AML-193 (cell line): ENCODE data around the gene CAMTA1.
A peak's percentile ranks its signal among the peaks of the same experiment; 100 is the strongest.
"Not testable (repeated sequence)": the region's sequence is repeated elsewhere in the genome, so short reads cannot be mapped to it uniquely, and the experiment has no call there.

ENCODE experiments used
- DNase-seq, 2 experiments: peaks; one replicate each; lab custom pipeline; 2025; lab: John Stamatoyannopoulos, UW

Gene CAMTA1

DNA sequence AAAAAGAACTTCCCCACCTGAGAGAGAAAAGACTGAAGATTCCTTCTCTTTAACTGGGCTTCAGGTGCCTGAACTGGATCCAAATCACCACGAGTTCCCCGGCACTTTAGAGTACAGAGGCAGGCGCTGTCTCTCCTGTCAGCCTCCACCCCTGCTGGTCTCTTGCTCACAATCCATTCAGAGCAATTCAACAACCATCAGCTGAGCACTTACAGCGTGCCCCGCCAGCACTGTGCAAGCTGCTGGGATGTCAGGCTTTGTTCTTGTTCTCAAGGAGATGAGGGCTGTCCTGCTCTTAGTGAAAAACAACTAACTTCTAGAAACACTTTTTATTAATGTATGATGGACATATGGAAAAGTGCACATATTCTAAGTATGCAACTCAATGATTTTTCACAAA lies 917.1 kb downstream of the CAMTA1 start:
- no peak for DNase-seq

DNA sequence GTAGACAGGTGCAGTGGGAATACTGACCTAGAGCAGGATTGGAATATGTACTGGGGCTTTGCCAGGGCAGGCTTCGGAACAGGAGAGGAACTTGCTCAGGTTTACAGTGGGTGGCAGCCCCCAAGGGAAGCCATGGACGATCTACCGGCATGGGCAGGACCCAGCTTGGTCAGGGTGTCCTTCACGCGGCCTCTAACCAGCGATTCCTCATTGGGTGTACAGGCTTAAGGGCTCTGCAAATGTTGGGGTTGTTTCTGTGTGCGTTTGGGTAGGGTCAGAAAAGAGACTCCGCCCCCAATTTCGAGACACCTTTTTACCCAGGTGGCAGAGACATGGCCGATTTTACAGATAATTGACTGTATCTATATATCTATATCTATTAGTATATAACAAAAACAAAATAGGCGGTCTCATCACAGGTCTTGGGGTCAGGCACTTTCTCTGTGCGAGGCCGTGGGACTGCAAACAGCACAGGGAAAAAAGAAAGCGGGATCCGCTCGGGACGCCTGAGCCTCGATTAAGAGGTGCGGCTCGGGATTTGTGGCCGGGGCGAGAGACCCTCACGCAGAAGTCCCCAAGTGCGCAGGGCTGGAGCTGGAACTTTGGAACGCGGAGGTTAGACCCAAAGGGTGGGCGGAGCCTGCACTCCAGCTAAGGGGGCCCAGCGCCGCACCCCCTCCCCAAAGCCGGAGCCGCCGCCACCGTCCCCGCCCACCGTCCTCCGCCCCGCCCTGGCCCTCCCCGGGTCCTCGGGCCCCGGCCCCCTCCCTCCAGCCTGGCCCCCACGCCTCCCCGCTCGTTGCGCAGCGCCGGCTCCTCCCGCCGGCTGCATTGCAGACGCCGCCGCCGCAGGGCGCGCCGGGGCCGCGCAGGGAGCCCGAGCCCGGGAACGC lies 918.3 kb downstream of the CAMTA1 start:
- no peak for DNase-seq

DNA sequence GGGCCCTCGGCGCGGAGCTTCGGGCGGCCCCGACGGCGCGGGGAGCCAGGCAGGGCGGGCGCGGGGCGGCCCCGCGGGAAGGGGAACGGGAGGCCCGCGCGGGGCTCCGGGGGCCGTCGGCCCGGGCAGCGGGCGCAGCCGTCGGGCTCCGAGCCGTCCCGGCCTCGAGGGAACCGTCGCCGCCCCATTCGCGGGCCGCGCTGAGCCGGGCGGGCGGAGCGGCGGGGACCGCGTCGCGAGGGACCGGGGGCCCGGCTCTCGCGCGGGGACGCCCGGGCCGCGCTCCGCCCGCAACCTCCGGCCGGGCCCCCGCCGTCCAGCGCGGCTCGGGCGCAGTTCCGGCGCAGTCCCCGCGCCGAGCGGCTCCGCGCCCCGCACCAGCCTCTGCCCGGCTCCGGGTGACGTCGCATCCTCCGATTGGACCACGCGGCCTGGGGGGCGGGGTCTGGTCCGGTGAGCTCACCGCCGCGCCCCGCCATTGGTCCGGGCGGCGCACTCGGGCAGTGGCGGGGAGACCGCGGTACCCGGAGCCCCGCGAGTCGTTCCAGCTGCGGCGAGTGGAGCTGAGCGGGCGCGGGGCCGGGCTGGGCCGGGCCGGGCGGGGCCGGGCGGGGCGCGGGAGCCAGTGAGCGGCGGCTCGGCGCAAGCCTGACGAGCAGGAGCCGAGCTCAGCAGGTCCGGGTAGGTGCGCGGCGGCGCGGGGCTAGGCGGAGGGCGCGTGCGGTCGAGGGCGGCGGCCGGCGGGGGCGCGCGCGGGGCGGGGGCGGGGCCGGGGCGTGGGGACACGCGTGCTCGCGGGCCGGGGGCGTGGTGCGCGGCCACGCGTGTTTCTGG lies 919.2 kb downstream of the CAMTA1 start:
- peak; percentile 42 to 54 for DNase-seq

DNA sequence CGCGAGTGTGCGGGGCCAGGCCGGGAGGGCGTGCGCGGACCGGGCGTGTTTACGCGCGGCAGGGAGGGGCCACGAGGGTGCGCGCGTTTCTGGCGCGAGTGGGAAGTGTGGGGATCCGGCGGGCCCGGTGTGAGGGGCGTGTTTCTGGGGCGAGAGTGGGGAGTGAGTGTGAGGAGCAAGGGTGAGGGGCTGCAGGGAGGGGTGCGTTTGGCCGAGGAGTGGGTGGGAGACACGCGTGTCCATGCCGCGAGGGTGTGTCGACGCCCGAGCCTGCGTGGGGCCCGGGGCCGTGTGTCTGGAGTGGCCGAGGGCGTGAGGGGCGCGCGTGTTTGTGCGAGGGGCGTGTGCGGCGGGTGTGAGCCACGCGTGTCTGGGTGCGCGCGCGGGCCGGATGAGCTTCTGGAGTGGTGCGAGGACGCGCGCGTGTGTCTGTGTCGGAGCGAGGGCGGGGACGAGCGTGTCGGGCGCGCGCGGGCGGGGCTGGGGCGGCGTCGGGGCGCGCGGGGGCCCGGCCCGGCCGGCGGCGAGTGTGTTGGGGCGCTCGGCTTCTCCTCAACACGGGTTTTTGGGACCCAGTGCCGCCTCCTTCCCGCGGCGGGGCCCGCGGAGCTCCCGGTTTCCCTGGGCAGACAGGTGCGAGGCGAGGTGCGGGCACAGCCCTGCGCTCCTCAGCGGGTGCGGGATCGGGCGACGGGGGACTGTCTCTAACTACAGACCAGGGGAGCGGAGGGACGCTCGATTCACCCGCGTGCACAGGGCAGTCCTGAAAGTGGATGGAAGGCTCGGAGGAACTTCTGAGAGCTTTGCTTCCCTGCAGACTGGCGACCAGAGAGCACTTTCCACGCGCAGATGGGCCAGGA lies 920.0 kb downstream of the CAMTA1 start:
- DNase-seq = no peak

DNA sequence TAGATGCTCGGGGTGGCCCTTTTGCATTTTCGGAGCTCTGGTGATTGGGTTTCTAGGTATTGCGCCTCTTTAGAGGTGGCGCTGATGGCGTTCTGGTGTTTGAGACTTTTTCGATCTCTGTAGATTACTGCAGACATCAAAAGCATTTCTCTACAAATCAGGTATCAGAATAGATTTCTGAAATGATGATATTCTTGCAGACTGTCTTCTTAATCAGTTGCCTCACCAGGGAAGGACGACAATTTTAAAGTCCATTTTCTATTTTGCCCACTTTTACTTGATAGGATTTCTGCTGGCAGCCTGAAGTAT lies 920.6 kb downstream of the CAMTA1 start:
- DNase-seq = no peak

DNA sequence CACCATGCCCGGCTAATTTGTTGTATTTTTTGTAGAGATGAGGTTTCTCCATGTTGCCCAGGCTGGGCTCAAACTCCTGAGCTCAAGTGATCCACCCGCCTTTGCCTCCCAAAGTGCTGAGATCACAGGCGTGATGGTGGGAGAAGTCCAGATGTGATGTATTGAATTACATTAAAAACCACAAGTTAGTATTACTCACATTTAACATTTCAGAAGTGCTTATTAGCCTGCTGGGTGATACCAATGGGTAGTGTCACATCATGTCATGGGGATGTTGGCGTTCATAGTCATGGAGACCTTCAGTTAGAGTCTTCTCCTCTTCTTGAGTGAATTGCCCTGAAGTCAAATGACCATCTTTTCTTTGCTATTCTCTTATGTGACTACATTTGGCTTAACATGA lies 922.3 kb downstream of the CAMTA1 start:
- DNase-seq = no peak

DNA sequence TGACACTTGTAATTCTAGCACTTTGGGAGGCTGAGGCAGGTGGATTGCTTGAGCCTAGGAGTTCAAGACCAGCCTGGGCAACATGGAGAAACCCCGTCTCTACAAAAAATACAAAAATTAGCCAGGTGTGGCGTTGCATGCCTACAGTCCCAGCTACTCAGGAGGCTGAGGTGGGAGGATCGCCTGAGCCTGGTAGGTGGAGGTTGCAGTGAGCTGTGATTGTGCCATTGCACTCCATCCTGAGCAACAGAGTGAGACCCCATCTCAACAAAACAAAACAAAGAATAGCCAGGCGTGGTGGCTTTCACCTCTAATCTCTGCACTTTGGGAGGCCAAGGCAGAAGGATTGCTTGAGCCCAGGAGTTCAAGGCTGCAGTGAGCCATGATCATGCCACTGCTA lies 922.8 kb downstream of the CAMTA1 start:
- DNase-seq = not testable (repeated sequence)

DNA sequence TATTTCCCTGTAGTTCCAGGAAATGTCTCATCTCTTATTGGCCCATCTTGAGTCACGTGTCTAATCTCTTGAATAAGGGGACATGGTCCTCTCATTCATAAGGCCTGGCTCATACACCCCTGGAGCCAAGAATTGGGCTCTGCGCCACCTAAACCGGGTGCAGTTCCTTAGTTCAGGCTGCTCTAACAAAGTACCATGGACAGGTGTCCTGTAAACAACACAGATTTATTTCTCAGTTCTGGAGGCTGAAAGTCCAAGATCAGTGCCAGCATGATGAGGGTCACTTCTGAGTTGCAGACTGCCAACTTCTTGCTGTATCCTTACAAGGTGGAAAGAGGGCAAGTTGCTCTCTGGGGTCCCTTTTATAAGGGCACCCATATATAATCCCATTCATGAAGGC lies 925.6 kb downstream of the CAMTA1 start:
- no peak for DNase-seq

DNA sequence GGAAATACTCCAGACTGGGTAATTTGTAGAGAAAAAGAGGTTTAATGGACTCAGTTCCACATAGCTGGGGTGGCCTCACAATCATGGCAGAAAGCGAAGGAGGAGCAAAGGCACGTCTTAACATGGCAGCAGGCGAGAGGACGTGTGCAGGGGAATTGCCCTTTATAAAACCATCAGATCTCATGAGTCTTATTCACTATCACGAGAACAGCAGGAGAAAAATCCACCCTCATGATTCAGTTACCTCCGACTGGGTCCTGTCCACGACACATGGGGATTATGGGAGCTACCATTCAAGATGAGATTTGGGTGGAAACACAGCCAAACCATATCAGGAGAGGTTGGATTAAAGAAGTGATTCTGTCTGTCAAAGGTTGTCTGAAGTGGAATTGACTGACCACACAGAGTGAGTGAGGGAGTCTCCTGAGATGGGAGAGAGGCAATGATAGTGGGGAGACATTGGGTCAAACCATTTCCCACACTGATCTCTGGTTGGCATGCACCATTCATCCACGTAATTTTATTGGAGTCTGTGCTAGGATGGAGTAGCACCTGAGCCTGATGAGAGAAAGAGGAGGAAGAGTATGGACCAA lies 927.6 kb downstream of the CAMTA1 start:
- no peak for DNase-seq

DNA sequence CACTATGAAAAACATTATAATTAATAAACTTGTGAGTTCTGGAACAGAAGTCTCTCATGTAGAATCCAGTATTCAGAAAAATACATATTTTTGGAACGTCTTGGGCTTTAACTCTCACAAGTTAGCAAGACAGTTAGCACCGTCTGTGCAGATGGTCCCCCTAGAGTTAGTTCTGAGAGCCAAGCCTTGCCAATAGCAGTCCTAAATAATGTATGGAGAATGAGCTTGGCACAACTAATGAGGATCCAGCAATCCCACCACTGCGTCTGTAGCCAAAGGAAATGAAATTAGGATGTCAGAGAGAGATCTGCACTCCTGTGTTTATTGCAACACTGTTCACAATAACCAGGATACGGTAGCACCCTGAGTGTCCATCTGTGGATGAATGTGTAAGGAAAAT lies 931.3 kb downstream of the CAMTA1 start:
- DNase-seq = no peak

DNA sequence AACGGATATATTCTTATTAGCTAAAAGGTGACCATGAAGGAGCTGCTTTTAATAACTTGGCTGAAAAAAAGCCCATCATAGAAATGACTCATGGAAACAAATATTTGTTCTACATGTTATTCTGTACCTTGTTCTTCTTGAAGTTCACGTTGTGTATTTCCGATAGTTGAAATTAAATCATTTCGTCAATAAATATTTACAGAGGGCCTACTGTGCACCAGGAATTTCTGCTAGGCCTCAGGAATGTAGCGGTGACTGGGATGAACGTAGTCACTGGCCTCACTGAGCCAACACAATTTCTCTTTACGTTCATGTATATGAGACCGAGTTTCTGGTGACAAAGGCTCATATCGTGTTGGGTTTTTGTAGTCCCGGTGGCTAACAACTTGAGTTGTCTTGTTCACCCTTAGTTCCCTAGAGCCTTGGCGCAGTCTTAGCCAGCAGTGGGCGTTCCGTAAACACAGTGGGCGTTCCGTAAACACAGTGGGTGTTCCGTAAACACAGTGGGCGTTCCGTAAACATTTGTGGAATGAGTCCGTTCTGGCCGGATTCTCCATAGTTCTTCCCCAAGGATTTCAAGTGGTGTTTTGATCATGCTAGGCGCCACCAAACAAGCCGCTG lies 932.6 kb downstream of the CAMTA1 start:
- no peak for DNase-seq

DNA sequence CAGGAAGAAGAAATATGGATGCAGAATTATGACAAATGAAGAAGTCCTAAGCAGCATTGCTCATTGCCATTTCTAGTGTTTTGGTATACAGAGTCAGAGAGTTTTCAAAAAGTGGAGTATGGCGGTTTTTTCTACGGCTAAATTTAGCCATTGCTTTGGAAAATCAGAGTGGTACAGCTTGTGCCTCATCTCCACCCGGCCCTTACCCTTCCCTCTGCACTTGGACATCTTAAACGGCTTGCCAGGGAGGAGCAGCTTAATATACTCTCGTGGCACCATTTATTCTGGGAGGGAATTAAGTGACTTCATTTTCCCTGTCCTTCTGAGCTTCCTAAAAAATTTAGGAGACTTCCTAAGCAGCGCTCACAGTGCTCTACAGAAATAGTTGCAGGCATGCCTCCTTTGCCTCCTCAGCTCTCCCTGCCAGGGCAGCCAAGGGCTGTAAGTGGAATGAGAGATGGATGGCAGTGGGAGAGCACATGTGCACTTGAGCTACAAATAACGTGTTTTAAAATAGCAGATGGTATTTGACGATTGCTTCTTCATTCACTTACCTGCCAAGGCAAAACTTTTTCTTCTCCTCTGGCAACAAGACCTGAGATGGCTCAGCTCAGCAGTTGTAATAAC lies 934.3 kb downstream of the CAMTA1 start:
- DNase-seq = no peak

DNA sequence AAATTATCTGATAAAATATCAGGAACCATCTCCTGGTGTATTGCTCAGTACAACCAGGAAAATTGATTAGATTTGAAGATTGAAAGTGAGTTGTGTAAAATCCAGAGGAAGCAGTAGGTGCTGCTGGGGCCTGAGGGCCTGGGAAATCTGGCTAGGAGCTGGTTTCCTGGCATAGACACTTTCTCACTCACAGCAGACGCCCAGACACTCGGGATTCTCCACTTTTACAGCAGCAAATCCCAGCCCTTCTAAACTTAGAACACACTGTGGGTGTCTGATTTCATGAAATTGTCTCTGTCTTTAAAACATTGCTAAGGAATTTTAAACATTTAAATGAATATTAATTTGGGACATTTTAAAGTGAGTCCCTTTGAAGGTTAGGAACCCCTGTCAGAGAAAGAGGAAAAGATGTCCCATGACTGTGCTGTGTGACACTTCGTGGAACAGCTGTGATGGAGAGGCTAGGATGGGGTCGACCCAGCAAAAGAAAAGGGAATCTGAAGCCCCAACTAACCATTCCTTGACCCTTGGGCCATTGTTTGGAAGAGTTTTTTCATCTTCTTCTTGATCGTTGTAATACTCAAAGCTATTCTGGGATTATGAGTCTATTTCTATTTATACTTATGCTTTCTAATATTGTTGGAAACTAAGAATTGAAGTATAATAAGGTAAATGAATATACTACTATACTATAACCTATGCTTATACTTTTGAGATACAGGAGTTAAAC lies 936.9 kb downstream of the CAMTA1 start:
- DNase-seq = no peak

DNA sequence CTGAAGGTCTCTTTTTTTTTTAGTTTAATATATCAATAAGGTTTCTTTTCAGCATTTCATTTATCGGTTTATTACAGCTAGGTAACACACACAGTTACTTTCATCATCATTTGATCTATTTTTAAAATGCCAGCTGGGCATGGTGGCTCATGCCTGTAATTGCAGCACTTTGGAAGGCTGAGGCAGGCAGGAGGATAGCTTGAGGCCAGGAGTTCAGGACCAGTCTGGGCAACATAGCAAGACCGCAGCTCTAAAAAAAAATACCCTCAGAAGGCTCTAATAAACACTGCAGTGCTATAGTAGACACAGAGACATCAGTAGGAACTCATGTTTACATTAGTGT lies 937.4 kb downstream of the CAMTA1 start:
- no peak for DNase-seq

DNA sequence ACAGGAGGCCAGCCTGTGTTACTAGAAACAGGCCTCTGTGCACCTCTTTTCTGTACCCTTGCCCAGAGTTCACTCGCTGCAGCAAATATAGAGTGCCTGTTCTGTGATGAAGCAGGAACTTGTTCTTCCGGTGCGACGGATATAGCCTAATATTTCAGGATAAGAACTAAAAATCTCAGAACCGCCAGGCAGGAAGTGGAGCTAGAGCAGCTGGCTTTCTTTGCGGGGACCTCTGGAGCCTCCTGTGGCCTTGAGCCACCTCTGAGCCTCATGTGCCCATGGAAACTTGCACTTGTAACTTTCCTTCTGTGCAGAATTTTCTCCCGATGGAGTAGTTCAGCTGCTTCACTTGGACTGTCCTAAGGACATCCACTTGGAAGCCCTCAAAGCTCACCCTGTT lies 941.4 kb downstream of the CAMTA1 start:
- no peak for DNase-seq

DNA sequence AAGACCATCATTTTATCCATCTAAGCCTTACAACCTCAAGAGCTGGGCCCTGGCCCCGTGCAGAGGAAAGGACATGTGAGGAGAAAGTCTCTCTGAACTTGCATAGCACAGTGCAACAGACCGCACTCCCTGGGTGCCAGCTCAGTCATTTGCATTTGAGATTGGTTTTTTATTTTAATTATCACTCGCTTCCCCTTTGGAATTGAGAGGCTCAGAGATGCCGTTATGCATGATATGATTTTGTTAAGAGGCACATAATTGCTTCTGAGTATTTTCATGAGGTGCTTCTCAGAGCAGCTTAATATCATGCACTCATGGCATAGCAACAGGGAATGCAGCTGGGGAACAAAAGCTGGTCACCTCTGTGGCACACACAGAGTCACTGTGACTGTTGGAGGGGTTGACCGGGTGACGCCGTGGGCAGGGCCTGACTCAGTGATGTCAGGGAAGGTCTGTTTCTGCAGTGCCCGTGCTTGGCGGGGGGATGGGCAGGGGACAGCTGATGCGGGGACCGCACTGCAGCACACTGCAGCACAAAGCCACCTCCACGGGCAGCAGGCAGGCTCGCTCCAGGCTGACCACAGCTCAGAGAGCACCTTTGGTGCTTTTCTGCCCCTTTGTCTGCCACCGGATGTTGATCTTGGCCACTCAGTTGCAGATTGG lies 942.7 kb downstream of the CAMTA1 start:
- DNase-seq = no peak

DNA sequence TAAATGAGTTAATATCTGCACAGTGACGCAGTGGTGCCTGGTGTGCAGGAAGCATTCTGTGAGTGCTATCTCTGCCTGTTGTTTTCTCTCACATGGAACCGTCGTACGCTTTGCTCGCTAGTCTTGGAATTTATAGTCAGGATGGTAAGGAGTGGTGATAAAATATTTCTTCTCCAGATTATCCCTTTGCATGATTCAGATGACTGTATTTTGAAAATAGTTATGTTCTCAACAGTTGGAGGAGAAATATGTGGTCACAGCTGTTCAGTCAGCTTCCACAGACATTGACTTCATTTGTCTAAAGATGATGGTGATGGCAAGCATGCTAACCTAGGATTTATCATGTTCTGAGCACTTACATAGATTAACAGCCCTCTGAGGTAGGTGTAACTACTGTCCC lies 944.5 kb downstream of the CAMTA1 start:
- DNase-seq = no peak

DNA sequence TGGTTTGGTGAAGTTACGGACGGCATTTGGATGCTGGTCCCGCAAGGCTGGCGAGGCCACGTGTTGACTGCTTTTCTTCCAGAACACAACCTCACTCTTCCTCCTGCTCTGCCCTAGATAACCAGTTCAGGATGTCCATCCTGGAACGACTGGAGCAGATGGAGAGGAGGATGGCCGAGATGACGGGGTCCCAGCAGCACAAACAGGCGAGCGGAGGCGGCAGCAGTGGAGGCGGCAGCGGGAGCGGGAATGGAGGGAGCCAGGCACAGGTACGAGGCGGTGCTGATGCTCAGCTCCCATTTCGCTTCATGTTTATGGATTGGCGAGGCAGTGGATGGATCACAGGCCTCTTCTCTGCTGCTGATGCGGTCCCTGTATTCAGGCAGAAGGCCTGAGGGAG lies 947.1 kb downstream of the CAMTA1 start:
- no peak for DNase-seq

DNA sequence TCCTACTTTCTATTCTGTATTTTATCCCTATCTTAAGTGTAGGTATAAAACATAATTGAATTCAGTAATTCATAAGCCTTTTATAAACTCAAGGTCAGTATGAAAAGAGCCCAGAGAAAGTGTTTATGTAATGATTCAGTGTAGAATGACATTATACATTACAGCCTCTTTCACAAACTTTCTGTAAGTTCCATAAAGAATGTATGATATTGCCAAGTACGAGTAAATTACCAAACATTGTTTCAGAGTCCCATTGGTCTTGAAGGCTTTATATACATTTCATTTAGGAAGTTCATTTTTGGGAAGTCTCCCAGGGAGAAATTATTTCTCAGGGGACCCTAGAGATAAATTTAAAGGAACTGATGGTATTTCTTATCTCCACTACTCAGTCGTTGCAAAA lies 948.0 kb downstream of the CAMTA1 start:
- no peak for DNase-seq

DNA sequence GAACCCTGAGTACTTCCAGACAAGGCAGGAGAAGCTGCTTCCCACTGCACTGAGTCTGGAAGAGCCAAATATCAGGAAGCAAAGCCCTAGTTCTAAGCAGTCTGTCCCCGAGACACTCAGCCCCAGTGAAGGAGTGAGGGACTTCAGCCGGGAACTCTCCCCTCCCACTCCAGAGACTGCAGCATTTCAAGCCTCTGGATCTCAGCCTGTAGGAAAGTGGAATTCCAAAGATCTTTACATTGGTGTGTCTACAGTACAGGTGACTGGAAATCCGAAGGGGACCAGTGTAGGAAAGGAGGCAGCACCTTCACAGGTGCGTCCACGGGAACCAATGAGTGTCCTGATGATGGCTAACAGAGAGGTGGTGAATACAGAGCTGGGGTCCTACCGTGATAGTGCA lies 952.8 kb downstream of the CAMTA1 start:
- no peak for DNase-seq
